Dedifferentiated amniotic fluid mesenchymal stem cell (primary cell): ENCODE results near the gene SCMH1.
A peak's percentile ranks its signal among the peaks of the same experiment; 100 is the strongest.
"Not testable (repeated sequence)": the region's sequence is repeated elsewhere in the genome, so short reads cannot be mapped to it uniquely, and the experiment has no call there.

Experiments
- DNase-seq: peaks from one replicate; pipeline ENCODE4 v3.0.0-alpha.2; 2016; ENCODE audit errors: extremely low spot score

SCMH1 gene

DNA sequence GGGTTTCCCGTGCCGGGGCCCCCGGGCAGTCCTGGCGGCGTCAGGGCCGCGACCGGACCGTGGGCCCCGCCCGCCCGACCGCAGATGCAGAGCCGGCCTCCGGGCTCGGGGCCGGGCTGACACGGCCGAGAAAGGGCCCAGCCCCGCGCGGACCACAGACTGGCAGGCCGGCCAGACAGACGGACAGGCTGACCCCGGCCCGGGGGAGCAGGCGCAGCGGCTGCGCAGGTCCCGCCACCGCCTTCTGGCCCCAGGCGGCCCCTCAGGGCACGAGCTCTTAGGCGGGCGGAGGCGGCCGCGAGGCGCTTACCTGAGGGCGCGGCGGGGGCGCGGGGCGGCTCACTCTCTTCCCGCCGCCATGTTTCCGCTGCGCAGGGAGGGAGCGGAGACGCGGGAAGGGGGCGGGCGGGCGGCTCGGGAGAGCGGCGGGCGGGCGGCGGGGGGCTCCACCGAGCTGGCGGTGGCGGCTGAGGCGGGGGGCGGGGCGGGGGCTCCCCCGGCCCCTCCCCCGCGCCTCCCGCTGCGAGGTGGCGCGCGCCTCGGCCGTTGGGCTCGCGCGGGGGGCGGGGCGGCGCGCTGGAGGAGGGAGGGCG is at the start of gene SCMH1:
TSS of gene SCMH1 (minus strand) at position 558 of the 593 bp plus-strand sequence. CDS start 56,173 bp downstream, outside the sequence.
- no peak for DNase-seq

DNA sequence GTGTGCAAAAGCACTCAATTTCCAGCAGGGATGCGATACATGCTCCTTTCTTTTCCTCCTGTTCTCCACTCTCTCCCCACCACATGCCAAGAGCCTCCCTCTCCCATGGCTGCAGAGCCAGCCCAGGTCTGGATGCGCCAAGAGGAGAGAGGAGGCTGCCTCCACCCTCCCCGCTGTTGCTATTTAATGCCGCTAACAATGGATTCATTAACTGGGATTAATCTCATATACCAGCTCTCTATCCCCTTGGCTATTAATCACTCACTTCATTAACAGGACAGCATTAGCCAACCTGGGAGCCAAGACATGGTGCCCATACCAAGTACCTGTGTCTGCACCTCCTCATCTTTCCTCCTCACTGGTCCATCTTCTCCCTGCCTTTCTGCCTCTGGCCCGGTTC is 49.1 kb upstream of the SCMH1 start:
- no peak for DNase-seq

DNA sequence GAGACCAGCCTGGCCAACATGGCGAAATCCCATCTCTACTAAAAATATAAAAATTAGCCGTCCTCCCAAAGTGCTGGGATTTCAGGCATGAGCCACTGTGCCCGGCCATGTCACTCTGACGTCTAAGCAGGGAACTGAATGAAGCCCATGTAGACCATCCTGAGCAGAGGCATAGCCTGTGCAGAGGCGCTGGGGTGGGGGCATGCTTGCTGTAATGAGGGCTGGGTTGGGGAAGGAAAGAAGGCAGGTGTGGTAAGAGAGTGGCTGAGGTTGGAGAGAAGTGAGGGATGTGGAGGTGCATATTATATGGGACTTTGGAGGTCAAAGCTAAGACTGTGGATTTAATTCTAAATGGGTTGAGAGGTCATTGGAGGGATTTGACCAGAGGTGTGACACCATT is 47.1 kb upstream of the SCMH1 start:
- DNase-seq = no peak

DNA sequence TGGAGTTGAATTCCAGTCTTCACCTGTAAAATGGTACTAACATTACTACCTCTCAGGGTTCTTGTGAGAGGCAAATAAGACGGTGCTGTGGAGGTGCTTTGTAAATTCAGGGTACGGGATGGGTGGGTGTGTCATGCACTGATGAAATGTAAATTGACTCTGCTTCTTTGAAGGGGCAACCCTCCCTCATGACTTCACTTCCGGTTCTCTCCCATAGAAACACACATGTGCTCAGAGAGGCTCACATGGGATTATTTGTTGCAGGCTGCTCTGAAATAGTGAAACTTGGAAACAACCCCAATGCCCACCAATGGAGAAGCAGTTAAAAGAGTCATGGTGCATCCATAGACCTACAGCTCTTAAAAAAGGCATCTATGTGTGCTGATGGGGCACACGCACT is 44.9 kb upstream of the SCMH1 start:
- no peak for DNase-seq

DNA sequence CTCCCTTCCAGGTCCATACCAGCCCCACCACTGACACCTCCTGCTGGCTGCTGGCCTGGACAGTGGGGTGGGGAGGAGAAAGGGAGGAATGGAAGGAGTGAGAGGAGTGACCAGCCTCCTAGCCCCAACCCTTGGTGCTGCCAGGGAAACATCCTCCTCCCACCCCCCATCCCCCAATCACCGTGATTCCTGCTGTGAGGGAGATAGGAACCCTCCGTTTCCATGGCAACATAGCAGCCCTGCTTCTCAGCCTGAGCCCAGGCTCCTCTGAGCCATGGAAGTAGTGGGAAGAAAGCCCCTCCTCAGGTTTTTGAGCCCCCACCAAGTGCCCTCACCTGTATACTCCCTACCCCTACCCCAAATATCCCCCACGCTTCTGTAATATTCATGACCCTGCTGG is 44.4 kb upstream of the SCMH1 start:
- DNase-seq = no peak

DNA sequence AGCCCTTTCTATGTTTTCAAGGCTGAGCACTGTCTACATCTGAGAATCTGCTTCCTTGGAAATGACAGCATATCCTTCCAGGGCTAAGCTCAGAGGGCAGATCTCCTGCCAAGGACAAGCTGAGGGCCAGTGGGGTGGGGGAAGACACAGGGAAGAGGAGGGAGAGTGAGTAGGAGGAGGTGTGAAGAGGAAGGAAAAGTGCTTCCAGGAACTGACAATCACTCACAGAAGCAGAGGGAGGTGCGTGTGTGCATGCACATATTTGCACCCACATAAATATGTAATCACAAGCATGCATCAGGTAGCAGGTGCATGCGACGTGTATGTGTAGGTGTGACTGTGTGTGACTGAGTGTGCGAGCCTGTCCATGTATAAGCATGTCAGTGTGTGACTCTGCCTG is 43.7 kb upstream of the SCMH1 start:
- no peak for DNase-seq

DNA sequence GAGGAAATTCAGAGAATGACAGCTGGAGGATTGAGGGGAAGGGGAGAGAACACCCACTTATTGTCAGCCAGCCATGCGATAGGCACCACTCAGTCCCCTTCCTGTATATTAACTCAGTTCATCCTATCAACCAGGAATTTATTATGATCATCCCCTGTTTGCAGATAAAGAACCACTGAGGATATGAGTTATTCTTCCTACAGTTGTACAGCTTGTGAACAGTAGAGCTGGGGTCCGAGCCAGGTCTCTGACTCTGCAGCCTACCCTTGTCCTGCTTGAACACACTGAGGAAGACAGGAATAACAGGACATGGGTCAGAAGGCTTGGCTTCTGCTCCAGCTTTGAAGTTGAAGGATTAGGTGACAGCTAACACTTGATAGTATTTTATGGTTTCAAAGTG is 42.0 kb upstream of the SCMH1 start:
- DNase-seq = no peak

DNA sequence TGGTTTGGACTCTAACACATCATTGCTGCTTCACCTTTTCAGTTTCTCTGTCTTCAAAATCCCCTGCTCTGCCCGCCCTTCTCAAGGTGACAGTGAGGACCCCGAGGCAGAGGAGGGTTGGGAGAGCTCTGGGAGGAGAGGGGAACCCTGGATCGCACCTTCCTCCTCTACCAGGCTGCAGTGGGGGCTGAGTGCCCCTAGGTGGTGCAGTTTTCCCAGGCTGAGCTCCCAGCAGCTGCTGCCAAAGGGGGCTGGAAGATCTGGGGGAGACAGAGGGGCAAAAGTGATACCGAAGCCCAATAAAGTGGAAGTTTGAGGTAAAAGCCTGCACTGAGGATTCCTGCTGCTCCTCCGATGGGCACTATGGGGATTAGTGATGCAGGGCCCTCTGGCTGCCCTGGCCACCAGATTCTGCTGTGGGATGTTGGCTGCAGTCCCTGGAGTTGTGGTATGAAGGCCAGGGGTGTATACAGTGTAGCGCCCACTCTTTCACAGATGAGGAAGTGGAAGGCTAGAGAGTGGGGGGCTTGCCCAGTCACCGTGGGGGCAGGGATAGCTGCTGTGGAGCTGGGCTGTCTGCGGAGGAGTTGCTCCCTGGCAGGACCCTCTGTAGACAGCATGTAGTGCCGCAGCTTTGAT is 40.7 kb upstream of the SCMH1 start:
- DNase-seq = peak; percentile 36

DNA sequence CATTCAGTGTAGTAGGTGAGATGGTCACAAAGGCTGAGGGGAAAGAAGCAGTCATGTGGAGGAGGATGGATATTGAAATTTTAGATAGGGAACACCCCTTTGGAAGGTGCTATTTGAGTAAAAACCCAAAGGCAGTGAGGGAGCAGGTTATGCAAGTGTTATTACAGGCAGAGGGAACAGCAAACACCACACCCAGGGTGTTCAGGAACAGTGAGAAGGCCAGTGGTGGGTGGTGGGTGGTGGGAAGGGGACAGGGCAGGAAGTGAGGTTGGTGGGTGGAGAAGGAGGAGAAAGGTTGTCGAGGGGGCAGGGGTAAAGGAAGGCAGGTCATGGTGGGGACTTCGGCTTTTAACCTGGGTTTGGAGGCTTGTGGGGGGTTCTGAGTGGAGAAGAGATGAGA is 39.2 kb upstream of the SCMH1 start:
- no peak for DNase-seq

DNA sequence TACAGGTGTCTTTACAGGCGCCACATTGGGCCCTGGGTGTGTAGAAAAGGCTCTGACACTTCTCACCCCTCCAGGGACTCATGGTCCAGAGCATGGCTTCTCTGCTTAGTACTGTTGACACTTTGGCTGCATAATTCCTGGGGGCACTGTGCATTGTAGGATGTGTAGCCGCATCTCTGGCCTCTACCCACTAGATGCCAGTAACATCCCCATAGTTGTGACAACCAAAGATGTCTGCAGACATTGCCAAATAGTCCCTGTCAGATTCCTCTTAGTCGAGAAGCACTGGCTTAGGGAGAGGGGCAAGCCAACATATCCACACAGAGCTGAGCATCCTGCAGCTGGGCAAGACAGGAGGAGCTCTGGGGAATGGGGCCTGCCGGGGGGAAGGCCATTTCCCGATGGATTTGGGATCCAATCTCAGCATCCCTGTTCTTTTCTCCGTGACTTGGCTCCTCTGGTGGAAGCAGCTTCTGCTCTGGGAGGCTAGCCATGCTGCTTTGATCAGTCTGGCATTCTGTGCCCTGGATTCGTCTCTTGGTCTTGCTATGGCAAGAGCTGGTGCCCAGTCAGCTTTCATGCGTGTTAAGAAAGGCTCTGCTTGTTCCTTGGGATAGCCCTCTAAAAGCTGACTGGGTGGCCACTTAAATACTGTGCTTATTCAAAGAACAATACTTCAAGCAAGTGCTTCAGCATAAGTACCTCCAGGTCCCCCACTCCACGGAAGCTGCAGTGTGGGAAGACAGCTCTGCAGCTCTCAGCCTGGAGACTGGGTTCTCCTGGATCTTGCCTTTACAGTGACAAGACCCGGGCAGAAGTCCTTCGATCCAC is 38.3 kb upstream of the SCMH1 start:
- DNase-seq = no peak

DNA sequence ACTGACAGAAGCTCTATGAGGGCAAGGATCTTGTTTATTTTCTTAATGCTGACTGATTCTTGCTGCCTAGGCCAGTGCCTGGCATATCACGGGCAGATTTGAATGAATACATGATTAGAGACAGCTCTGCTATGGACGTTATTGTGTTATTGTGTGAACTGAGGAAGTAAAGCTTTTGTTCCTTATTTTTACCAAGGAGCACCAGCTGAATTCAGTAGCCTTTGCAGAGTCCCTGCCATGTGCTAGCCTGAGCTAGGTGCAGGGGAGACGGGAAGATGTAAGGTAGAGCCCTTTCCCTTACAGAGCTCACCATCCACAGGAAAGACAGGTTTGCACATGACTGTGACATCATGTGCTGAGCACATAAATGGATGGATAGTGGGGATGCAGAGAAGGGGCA is 36.0 kb upstream of the SCMH1 start:
- DNase-seq = no peak

DNA sequence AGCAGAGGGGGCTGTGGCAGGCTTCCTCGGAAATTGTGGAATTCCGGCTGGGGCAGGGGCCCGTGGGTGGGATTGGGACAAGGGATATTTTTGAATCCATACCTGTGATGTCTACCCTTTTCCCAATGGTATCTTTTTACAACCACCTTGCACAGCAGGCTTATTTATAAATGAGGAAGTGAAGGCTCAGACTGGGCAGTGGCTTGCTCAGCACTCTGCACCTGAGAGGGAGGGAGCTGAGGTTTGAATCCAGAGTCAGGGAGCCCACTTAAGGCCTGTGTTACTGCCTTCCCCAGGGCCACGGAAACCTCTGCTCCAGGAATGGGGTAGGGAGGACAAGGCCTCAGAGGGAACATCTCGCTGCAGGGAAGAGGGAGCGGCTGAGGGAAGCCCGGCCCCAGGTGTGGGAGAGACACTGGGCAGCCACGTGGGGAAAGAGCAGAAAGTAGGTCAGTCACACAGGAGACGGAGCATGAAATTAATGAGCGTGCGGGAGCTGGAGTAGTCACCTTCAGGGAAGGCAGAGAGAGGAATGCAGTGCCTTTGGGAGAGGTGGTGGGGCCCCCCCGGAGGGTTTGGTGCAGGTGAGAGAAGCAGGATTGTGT is 35.4 kb upstream of the SCMH1 start:
- no peak for DNase-seq

DNA sequence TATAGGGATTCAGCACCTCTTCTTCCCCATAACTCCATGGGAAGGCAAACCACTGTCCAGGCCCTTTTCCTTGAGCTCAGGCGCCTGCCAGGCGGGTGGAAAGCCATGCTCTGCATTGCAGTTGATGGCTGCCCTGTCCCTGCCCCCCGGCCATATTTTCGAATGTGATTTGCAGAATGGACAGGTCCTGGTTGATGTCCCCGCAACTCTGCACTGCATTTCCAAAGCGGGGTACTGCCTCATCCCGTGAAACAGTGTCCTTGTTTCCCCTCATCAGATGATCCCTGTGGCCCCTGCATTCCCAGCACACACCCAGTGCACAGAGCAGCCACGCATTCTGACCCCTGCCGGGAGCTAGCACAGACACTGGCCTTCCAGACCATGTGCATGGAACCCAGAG is 33.7 kb upstream of the SCMH1 start:
- DNase-seq = no peak

DNA sequence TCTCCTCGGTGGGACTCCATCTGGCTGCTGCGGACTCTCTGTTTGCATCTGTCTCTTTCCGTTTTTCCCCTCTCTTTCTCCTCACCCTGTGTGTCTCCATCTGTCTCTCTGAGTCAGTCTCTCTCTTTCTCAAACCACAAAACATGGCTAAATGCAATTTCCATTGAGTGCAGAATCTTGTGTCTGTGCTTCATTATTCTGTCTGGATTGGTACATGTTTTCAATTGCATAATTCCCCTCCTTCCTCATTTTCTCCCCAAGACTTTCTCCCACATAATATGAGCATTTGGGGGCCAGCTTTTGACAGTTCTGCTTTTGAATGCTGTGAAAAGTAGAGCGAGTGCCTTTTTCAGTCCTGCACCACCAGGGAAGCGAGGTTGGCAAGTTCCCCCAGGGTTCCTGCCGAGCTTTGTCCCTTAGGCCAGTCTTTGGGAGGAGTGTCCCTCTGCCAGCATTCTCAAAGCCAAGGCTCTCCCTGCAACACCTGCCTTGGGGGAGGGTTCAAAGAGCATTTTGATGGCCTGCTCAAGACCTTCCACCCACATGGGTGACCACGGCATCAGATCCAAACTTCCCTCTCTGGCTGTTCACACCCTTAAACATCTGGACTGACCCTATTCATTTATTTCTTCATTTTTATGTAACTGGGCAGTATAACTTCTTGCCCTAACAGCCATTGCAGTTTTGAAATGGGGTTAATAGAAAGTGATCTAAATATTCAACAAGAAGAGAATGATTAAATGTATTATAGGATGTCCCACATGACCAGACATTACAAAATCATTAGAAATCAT is 32.8 kb upstream of the SCMH1 start:
- no peak for DNase-seq

DNA sequence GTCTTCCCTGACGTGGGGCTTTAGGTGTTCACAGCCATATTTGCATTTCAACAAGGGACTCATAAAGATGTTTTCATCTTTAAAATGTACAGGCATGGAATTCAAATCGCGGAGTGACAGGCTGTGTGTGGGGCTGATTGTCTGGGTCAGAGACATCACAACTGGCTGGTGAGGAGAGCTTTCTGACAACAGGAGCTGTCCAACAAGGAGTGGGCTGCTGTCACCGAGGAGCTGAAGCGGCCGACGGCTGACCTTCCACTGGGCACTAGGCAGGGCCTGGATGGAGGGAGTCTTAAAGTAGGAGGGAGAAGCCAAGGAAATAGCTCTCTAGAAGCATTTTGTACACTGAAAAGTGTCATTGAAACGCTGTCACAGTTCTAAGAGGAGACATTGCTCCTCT is 30.5 kb upstream of the SCMH1 start:
- DNase-seq = no peak

DNA sequence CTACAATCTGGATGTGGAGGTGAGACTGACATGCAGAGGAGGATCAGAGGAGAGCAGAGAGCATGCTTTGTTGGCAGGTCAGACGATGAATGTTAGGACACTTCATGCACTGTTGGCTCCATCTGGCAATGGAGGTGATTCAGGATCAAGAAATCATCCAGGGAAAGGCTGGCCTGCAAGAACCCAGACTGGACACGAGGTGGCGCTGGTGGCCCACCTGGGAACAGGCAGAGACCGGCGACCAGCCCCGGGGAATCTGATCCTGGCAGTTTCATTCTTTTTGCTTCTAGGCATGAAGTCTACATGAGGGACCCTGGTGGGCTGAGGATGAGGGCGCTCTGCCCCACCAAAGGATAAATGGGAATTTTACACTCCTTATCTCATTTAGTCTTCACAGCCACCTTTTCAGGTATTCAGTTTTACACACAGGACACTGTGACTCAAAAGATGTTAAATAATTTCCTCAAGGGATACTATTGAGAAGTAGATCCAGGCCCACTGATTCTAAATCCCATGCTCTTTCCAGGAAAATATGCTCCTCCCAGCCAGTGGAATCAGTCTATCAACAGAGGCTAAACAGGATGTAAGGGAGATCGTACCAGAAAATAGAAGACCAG is 26.2 kb upstream of the SCMH1 start:
- peak; percentile 69 for DNase-seq

DNA sequence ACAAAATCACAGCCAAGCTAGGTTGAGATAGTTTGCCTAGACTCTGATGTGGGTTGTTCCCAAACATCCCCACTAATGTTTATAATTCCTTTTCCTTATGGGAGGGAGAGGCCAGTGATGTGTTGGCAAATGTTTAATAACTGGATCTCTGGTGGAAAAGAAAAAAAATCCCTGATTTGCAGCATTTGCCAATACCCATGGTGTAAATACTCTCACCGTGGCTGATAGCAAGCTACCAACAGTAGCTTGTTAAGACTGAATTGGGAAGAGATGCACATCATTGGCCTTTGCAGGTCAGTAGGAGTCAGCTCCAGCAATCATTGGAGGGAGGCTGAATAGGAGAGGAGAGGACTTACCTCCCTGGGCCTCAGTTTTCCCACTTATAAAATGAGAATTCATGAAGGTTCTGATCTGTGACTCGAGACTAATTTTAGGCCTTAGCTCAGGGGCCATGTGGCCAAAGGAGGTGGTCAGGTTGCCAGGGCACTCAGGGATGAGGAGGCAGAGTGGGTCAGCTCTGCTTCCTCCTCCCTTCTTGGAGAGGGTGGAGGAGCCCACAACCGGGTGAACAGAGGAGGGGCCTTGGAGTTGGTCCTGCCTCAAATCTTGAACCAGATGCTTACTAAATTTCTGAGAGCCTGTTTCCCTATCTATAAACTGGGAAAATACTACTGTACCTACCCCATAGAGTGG is 20.0 kb upstream of the SCMH1 start:
- DNase-seq = no peak

DNA sequence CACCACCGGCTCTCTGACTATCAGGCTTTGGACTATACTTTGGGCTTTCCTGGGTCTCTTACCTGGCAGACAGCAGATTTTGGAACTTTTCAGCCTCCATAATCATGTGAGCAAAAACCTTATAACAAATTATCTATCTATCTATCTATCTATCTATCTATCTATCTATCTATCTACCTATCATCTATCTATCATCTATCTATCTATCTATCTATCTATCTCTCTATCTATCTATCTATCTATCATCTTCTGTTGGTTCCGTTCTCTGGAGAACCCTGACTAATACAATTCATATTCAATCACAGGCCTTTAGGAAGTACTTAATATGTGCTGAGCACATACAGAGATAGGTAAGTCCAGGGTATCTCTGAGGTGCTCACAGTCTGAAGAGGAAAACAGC is 18.7 kb upstream of the SCMH1 start:
- no peak for DNase-seq

DNA sequence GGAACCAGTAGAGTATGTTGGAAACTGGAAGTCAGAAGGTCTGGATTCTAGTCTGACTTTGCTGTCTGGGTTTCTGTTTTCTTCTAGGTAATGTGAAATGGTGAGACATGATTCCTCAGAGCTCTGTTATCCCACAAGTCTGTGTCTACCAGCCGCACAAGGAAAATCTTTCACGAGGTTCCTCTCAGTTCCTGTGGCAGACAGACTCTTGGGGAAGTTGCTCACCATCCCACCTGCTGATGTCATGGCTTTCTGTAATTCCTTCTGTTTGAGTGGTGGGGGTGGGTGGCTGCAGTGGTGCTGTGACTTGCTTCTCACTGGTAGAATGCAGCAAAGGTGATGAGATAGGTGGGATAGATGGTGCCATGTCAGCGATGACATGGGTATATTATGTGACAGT is 17.1 kb upstream of the SCMH1 start:
- no peak for DNase-seq

DNA sequence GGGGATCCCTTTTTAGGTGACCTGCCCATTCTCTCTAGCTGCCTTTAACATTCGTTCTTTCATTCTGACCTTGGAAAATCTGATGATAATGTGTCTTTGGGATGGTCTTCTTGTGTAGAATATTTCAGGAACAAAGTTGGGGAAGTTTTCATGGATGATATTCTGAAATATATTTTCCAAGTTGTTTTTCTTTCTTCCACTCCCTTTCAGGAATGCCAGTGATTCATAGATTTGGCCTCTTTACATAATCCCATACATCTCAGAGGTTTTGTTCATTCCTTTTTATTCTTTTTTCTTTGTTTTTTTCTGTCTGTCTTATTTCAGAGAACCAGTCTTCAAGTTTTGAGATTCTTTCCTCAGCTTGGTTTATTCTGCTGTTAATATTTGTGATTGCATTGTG is 13.9 kb upstream of the SCMH1 start:
- peak; percentile 34 for DNase-seq

DNA sequence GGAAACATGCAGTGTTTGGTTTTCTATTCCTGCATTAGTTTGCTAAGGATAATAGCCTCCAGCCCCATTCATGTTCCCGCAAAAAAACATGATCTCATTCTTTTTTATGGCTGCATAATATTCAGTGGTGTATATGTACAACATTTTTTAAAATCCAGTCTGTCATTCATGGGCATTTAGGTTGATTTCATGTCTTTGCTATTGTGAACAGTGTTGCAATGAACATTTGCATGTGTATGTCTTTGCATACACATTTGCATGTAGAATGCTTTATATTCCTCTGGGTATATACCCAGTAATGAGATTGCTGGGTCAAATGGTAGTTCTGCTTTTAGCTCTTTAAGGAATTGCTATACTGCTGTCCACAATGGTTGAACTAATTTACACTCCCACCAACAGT is 9.0 kb upstream of the SCMH1 start:
- DNase-seq = not testable (repeated sequence)
